Activated naive CD8-positive, alpha-beta T cell treated with anti-CD3 and anti-CD28 coated beads, Interleukin-2, amount 50 U/mL, for 24 hours (primary cell): ENCODE measurements around the gene ELMO1.

ENCODE experiments used
- ATAC-seq: fragments of 150-1000 bp; cut with Tn5 transposase; one replicate; pipeline ENCODE4 v1.10.0; 2021
- DNase-seq: peaks from one replicate; pipeline ENCODE4 v3.0.0; 2021
- H3K27ac Mint-ChIP-seq: one replicate; pipeline ENCODE4 v1.8.0; 2021; ENCODE audit warnings: mild to moderate bottlenecking, mixed read lengths
- H3K27me3 Mint-ChIP-seq: one replicate; pipeline ENCODE4 v1.8.0; 2021; ENCODE audit warnings: mixed read lengths
- H3K36me3 Mint-ChIP-seq: one replicate; pipeline ENCODE4 v1.8.0; 2021; ENCODE audit warnings: low read depth, mixed read lengths
- H3K4me1 Mint-ChIP-seq: one replicate; pipeline ENCODE4 v1.8.0; 2021; ENCODE audit warnings: mixed read lengths
- H3K4me3 Mint-ChIP-seq: one replicate; pipeline ENCODE4 v1.8.0; 2021; ENCODE audit warnings: mild to moderate bottlenecking, moderate library complexity, mixed read lengths
- H3K9me3 Mint-ChIP-seq: one replicate; pipeline ENCODE4 v1.8.0; 2021; ENCODE audit warnings: mixed read lengths

The ELMO1 gene

GRCh38 chr7:37028909-37029440 lies 419.7 kb downstream of the ELMO1 start:
- peak; percentile 38 for DNase-seq

GRCh38 chr7:37027557-37028341 lies 420.9 kb downstream of the ELMO1 start:
- Mint-ChIP-seq H3K36me3 (peaks cover 50% of the 10 kb centered on the region), H3K4me1 (peaks cover 61% of the 10 kb centered on the region), H3K27me3 (no peaks in the 10 kb centered on the region), H3K9me3 (peaks cover 8% of the 10 kb centered on the region), H3K4me3 (no peak overlapping the region), H3K27ac (no peak overlapping the region)
- no peak for ATAC-seq
- DNase-seq: no peak

More at GRCh38 chr7:37028909-37029440, 419.7 kb downstream of the ELMO1 start:
- Mint-ChIP-seq H3K36me3 (peaks cover 50% of the 10 kb centered on the region), H3K9me3 (peaks cover 8% of the 10 kb centered on the region), H3K27ac (peak overlapping the region; percentile 60), H3K4me1 (peaks cover 65% of the 10 kb centered on the region), H3K4me3 (no peak overlapping the region), H3K27me3 (no peaks in the 10 kb centered on the region)
- peak; percentile 86 for ATAC-seq

GRCh38 chr7:37027104-37027503 lies 421.6 kb downstream of the ELMO1 start:
- H3K27ac Mint-ChIP-seq: peak overlapping the region; percentile 68
- H3K36me3 Mint-ChIP-seq: peaks cover 49% of the 10 kb centered on the region
- H3K9me3 Mint-ChIP-seq: peaks cover 8% of the 10 kb centered on the region
- no peak for DNase-seq
- no peaks in the 10 kb centered on the region for H3K27me3 Mint-ChIP-seq
- no peak for ATAC-seq
- H3K4me1 Mint-ChIP-seq: peaks cover 55% of the 10 kb centered on the region
- no peak overlapping the region for H3K4me3 Mint-ChIP-seq

GRCh38 chr7:37018954-37019353 lies 429.7 kb downstream of the ELMO1 start:
- no peak overlapping the region for H3K27ac Mint-ChIP-seq
- ATAC-seq (no peak), DNase-seq (no peak)
- H3K27me3 Mint-ChIP-seq: no peaks in the 10 kb centered on the region
- H3K36me3 Mint-ChIP-seq: peaks cover 32% of the 10 kb centered on the region
- peaks cover 5% of the 10 kb centered on the region for H3K4me1 Mint-ChIP-seq
- no peaks in the 10 kb centered on the region for H3K9me3 Mint-ChIP-seq
- no peak overlapping the region for H3K4me3 Mint-ChIP-seq

GRCh38 chr7:37016064-37016878 lies 432.4 kb downstream of the ELMO1 start:
- peaks cover 5% of the 10 kb centered on the region for H3K4me1 Mint-ChIP-seq
- no peak overlapping the region for H3K4me3 Mint-ChIP-seq
- H3K36me3 Mint-ChIP-seq: peaks cover 41% of the 10 kb centered on the region
- no peaks in the 10 kb centered on the region for H3K9me3 Mint-ChIP-seq
- ATAC-seq: no peak
- no peaks in the 10 kb centered on the region for H3K27me3 Mint-ChIP-seq
- no peak for DNase-seq
- H3K27ac Mint-ChIP-seq: no peak overlapping the region

GRCh38 chr7:37015353-37016034 lies 433.2 kb downstream of the ELMO1 start:
- H3K36me3 Mint-ChIP-seq: peaks cover 39% of the 10 kb centered on the region

GRCh38 chr7:37013771-37014170 lies 434.9 kb downstream of the ELMO1 start:
- ATAC-seq (no peak), DNase-seq (no peak)
- H3K27ac Mint-ChIP-seq: no peak overlapping the region
- no peaks in the 10 kb centered on the region for H3K27me3 Mint-ChIP-seq
- H3K4me1 Mint-ChIP-seq: peaks cover 5% of the 10 kb centered on the region
- H3K36me3 Mint-ChIP-seq: peaks cover 28% of the 10 kb centered on the region
- no peak overlapping the region for H3K4me3 Mint-ChIP-seq
- no peaks in the 10 kb centered on the region for H3K9me3 Mint-ChIP-seq

More at GRCh38 chr7:37015353-37016034, 433.2 kb downstream of the ELMO1 start:
- no peaks in the 10 kb centered on the region for H3K9me3 Mint-ChIP-seq
- no peak overlapping the region for H3K27ac Mint-ChIP-seq
- DNase-seq: no peak
- peaks cover 5% of the 10 kb centered on the region for H3K4me1 Mint-ChIP-seq
- H3K4me3 Mint-ChIP-seq: no peak overlapping the region
- no peak for ATAC-seq
- no peaks in the 10 kb centered on the region for H3K27me3 Mint-ChIP-seq

- no peaks in the 10 kb centered on the region for H3K27me3 Mint-ChIP-seq
- peaks cover 24% of the 10 kb centered on the region for H3K36me3 Mint-ChIP-seq
- no peak overlapping the region for H3K27ac Mint-ChIP-seq
- H3K4me3 Mint-ChIP-seq: no peak overlapping the region
- H3K4me1 Mint-ChIP-seq: no peaks in the 10 kb centered on the region
- H3K9me3 Mint-ChIP-seq: no peaks in the 10 kb centered on the region
- no peak for DNase-seq
- no peak for ATAC-seq
These were observed 437.3 kb downstream of the ELMO1 start for GRCh38 chr7:37011151-37011890.

- ATAC-seq (no peak), DNase-seq (no peak)
- peaks cover 29% of the 10 kb centered on the region for H3K36me3 Mint-ChIP-seq
- no peak overlapping the region for H3K4me3 Mint-ChIP-seq
- no peaks in the 10 kb centered on the region for H3K4me1 Mint-ChIP-seq
- no peak overlapping the region for H3K27ac Mint-ChIP-seq
- H3K27me3 Mint-ChIP-seq: no peaks in the 10 kb centered on the region
- no peaks in the 10 kb centered on the region for H3K9me3 Mint-ChIP-seq
These were observed 439.5 kb downstream of the ELMO1 start for GRCh38 chr7:37009125-37009675.

GRCh38 chr7:37007691-37008090 lies 441.0 kb downstream of the ELMO1 start:
- Mint-ChIP-seq H3K4me1 (no peaks in the 10 kb centered on the region), H3K36me3 (peaks cover 36% of the 10 kb centered on the region), H3K27me3 (no peaks in the 10 kb centered on the region), H3K27ac (no peak overlapping the region), H3K4me3 (no peak overlapping the region), H3K9me3 (no peaks in the 10 kb centered on the region)
- ATAC-seq: no peak
- no peak for DNase-seq

- Mint-ChIP-seq H3K27ac (no peak overlapping the region), H3K36me3 (peaks cover 38% of the 10 kb centered on the region), H3K9me3 (no peaks in the 10 kb centered on the region), H3K4me1 (no peaks in the 10 kb centered on the region), H3K4me3 (no peak overlapping the region), H3K27me3 (no peaks in the 10 kb centered on the region)
- no peak for DNase-seq
- no peak for ATAC-seq
These were observed 441.4 kb downstream of the ELMO1 start for GRCh38 chr7:37007268-37007667.

- Mint-ChIP-seq H3K4me1 (no peaks in the 10 kb centered on the region), H3K36me3 (peaks cover 37% of the 10 kb centered on the region), H3K27me3 (no peaks in the 10 kb centered on the region)
These were observed 441.9 kb downstream of the ELMO1 start for GRCh38 chr7:37006764-37007163.

GRCh38 chr7:37000511-37000910 lies 448.2 kb downstream of the ELMO1 start:
- no peak overlapping the region for H3K4me3 Mint-ChIP-seq
- peaks cover 34% of the 10 kb centered on the region for H3K36me3 Mint-ChIP-seq
- no peaks in the 10 kb centered on the region for H3K4me1 Mint-ChIP-seq
- H3K27ac Mint-ChIP-seq: no peak overlapping the region
- DNase-seq (no peak), ATAC-seq (no peak)
- H3K9me3 Mint-ChIP-seq: no peaks in the 10 kb centered on the region
- no peaks in the 10 kb centered on the region for H3K27me3 Mint-ChIP-seq

More at GRCh38 chr7:37006764-37007163, 441.9 kb downstream of the ELMO1 start:
- Mint-ChIP-seq H3K27ac (no peak overlapping the region), H3K4me3 (no peak overlapping the region), H3K9me3 (no peaks in the 10 kb centered on the region)
- DNase-seq (no peak), ATAC-seq (no peak)
